ENCODE results near the gene DEFB110.

GRCh38 chr6:49979584-49979983 lies 42.2 kb downstream of the DEFB110 start:
- TF ChIP-seq CTCF (conservative IDR thresholded peaks at IDR 0.05; ENCODE audit: low read length) (no peak), EZH2phosphoT487 (IDR thresholded peaks at IDR 0.05; ENCODE audit: borderline replicate concordance, low read depth, low read length) (no peak)
